ENCODE measurements around the gene CCDC28B. TPM values are rescaled to one million over a fixed set of nuclear protein-coding genes. Genes with fewer than 3 reads are reported as not detected.

Gene CCDC28B
- total RNA-seq, 2 experiments from 2014 or later, result 29.0 to 29.1 TPM

- Mint-ChIP-seq H3K27me3 (no peaks in the 10 kb centered on the region), H3K9me3 (no peaks in the 10 kb centered on the region), H3K4me3 (peak within 1 kb of the TSS; percentile 97), H3K4me1 (peaks cover 61% of the 10 kb centered on the region), H3K27ac (peak within 1 kb of the TSS; percentile 92), H3K36me3 (peaks cover 40% of the 10 kb centered on the region)
- peak; percentile 85 for DNase-seq
Observed at GRCh38 chr1:32250893-32251716, 50.7 kb downstream of the CCDC28B start, which contains the start of gene LCK. TSS of gene LCK (plus strand) at chr1:32251265. CDS start at chr1:32274330, 23,065 bp downstream.

Other genes with a start within 250 kb of the CCDC28B start
- 100 to 1,000 TPM; 221 to 222 TPM for gene KHDRBS1, start 186.7 kb upstream of the CCDC28B start, total RNA-seq
- gene TMEM39B, start 127.7 kb upstream of the CCDC28B start, total RNA-seq, result 10 to 100 TPM; 24.0 to 25.2 TPM
- gene KPNA6, start 92.5 kb upstream of the CCDC28B start, total RNA-seq, result 10 to 100 TPM; 85.3 to 88.3 TPM
- 10 to 100 TPM; 84.0 to 84.4 TPM for gene TXLNA, start 20.9 kb upstream of the CCDC28B start, total RNA-seq
- gene IQCC, start 5.1 kb downstream of the CCDC28B start, total RNA-seq, result 1 to 10 TPM; 4.8 to 5.0 TPM
- not detected for gene DCDC2B, start 8.5 kb downstream of the CCDC28B start, total RNA-seq
- gene TMEM234, start 21.8 kb downstream of the CCDC28B start, total RNA-seq, result 1 to 10 TPM; 5.7 to 6.5 TPM
- gene EIF3I, start 21.8 kb downstream of the CCDC28B start, total RNA-seq, result 100 to 1,000 TPM; 366 to 389 TPM
- gene FAM167B, start 46.6 kb downstream of the CCDC28B start, total RNA-seq, result under 1 TPM in 1 of 2 experiments, not detected in 1; 0.32 TPM
- 100 to 1,000 TPM; 285 to 286 TPM for gene LCK, start 50.7 kb downstream of the CCDC28B start, total RNA-seq
- gene HDAC1, start 91.5 kb downstream of the CCDC28B start, total RNA-seq, result 100 to 1,000 TPM; 142 to 149 TPM
- gene MARCKSL1, start 135.6 kb downstream of the CCDC28B start, total RNA-seq, result 10 to 100 TPM; 26.4 to 26.7 TPM
- 1 to 10 TPM; 2.8 to 3.6 TPM for gene FAM229A, start 161.9 kb downstream of the CCDC28B start, total RNA-seq
- gene TSSK3, start 161.9 kb downstream of the CCDC28B start, total RNA-seq, result under 1 TPM; 0.48 to 0.60 TPM
- 10 to 100 TPM; 26.5 to 31.2 TPM for gene BSDC1, start 193.8 kb downstream of the CCDC28B start, total RNA-seq